Activated CD4-positive, alpha-beta memory T cell treated with anti-CD3 and anti-CD28 coated beads, Interleukin-2, amount 10 ng/mL, durations not matched to agents 7 days and 5 days (primary cell): ENCODE data around the gene SHISAL1. TPM values are rescaled to one million over a fixed set of nuclear protein-coding genes. Genes with fewer than 3 reads are reported as not detected.
A peak's percentile ranks its signal among the peaks of the same experiment; 100 is the strongest.

Experiments used
- CTCF ChIA-PET: fragments of 350-600 bp; sonication (Branson Sonifier 250); formaldehyde crosslinking; loops from one replicate; lab custom pipeline; 2021; ENCODE audit warnings: antibody characterized with exemption, inconsistent platforms; lab: Charles Lee
- POLR2A ChIA-PET: fragments of 350-600 bp; sonication (Branson Sonifier 250); formaldehyde crosslinking; loops from one replicate; lab custom pipeline; 2021; ENCODE audit warnings: antibody characterized with exemption; lab: Charles Lee
- DNase-seq: peaks from one replicate; pipeline ENCODE4 v3.0.0-alpha.2; 2020
- H3K27ac Mint-ChIP-seq: one replicate; pipeline ENCODE4 v1.8.0; 2021; ENCODE audit warnings: mild to moderate bottlenecking, mixed read lengths
- H3K27me3 Mint-ChIP-seq: one replicate; pipeline ENCODE4 v1.8.0; 2021; ENCODE audit warnings: mixed read lengths
- H3K36me3 Mint-ChIP-seq: one replicate; pipeline ENCODE4 v1.8.0; 2021; ENCODE audit warnings: low read depth, mixed read lengths
- H3K4me1 Mint-ChIP-seq: one replicate; pipeline ENCODE4 v1.8.0; 2021; ENCODE audit warnings: mixed read lengths
- H3K4me3 Mint-ChIP-seq: one replicate; pipeline ENCODE4 v1.8.0; 2021; ENCODE audit warnings: mild to moderate bottlenecking, mixed read lengths
- H3K9me3 Mint-ChIP-seq: one replicate; pipeline ENCODE4 v1.8.0; 2021; ENCODE audit warnings: mixed read lengths
- total RNA-seq, 2 experiments: library from RNA; stranded (reverse); gene quantifications; one replicate each; pipeline ENCODE4 v1.2.3, GENCODE V29; 2021

The SHISAL1 gene
- total RNA-seq, 2 experiments from 2014 or later: not detected

DNA sequence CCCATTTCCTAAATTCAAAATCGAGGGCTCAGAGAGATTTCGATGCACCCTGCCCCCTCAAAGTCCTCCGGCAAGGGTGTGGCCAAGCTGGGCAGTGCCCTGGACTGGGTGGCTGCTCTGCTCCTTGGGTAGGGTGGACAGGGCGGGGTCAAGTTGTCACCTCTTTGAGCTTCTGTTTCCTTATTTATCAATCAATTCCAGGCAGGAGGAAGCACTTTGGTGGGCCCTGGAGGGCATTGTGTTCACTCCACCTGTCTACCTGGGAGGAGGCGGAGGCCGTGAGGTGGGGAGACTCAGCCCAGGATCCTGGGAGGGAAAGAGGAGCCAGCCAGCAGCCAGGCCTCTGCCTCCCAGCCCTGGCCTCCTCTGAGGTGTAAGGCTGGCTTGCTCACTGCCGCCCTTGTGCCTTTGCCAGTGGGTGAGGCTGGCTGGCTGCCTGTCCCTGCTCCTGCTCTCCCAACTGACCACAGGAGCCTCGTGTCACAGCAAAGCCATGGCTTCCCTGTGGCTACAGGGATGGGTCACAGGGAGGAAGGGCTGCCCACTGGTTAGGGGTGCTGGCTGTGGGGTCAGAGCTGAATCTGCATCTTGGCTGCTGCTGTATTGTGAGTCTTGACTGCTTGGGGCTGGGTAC is 25.5 kb upstream of the SHISAL1 start:
- Mint-ChIP-seq H3K27ac (no peak overlapping the region), H3K4me1 (no peaks in the 10 kb centered on the region), H3K36me3 (no peaks in the 10 kb centered on the region), H3K9me3 (no peaks in the 10 kb centered on the region), H3K4me3 (no peak overlapping the region), H3K27me3 (peaks cover 4% of the 10 kb centered on the region)
- CTCF ChIA-PET: no interaction called here
- POLR2A ChIA-PET: no interaction called here
- no peak for DNase-seq

- DNase-seq: no peak
- H3K4me1 Mint-ChIP-seq: no peaks in the 10 kb centered on the region
Observed at GRCh38 chr22:44337678-44338004, 24.9 kb upstream of the SHISAL1 start.

DNA sequence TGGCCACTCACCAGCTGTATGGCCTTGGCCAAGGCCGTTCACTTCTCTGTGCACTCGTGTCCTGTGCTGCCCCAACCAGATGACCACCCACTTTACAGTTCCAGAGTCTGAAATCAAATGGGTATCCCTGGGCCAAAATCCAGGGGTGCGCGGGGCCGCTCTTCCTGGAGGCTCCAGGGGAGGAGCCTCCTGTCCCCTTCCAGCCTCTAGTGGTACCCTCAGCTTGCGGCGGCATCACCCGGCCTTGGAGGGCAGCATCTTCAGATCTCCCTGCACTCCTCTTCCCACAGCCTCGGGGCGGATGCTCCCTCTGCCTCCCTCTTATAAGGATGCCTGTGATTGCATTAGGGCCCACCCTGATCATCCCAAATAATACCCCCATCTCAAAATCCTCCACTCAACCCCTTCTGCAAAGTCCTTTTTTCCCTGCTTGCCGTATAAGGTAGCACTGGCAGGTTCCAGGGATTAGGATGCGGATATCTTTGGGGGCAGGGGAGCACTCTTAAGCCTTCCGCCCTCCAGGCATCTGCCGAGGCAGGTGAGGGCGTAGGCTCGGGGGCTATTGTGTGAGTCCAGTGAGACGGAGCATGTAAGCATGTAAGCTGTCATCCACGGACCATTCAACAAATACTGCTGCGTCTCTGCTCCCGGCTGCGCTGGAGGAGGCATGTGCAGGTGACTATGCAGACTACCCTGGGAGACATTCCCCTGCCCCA is 24.4 kb upstream of the SHISAL1 start:
- Mint-ChIP-seq H3K9me3 (no peaks in the 10 kb centered on the region), H3K36me3 (peaks cover 1% of the 10 kb centered on the region), H3K4me3 (no peak overlapping the region), H3K4me1 (peaks cover 2% of the 10 kb centered on the region), H3K27me3 (peaks cover 14% of the 10 kb centered on the region), H3K27ac (no peak overlapping the region)
- no peak for DNase-seq
- ChIA-PET CTCF (no interaction called here), POLR2A (no interaction called here)

More at GRCh38 chr22:44337678-44338004, 24.9 kb upstream of the SHISAL1 start:
- H3K4me3 Mint-ChIP-seq: no peak overlapping the region
- ChIA-PET CTCF (no interaction called here), POLR2A (no interaction called here)
- no peaks in the 10 kb centered on the region for H3K36me3 Mint-ChIP-seq
- H3K27ac Mint-ChIP-seq: no peak overlapping the region
- peaks cover 8% of the 10 kb centered on the region for H3K27me3 Mint-ChIP-seq
- no peaks in the 10 kb centered on the region for H3K9me3 Mint-ChIP-seq

DNA sequence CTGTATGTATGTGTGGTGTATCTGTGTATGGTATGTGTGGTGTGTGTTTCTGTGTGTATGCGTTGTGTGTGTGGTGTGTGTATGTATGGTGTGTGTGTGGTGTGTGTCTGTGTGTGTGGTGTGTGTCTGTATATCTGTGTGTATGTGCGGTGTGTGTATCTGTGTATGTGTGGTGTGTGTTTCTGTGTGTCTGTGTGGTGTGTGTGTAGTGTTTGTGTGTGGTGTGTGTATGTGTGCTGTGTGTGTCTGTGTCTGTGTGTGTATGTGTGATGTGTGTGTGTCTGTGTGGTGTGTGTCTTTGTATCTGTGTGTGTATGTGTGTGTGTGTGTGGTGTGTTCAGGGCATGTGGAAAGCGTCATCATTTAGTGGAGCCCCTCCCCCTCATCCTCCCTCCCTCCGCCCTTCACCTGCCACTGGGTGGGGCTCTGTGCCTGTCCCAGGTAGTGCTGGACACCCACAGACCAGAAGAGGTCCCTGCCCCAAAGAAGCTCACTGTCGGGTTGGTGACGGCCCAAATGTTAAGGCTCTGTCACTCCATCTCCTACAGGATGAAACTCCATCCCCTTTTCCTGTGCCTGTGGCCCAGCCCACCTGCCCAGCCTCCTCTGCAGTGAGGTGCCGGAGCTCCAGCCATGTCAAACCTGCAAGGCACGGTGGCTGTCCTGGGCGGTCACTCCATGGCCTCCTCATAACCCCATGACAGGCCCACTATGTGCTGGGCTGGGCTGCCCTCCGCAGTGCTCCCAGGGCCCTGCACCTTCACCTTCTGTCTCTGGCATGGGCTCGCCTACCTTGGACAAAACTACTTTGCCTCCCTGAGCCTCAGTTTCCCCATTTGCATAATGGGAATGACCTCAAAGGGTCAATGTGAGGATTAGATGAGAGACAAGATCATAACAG is 23.4 kb upstream of the SHISAL1 start:
- no peak overlapping the region for H3K27ac Mint-ChIP-seq
- H3K9me3 Mint-ChIP-seq: no peaks in the 10 kb centered on the region
- POLR2A ChIA-PET: no interaction called here
- peaks cover 4% of the 10 kb centered on the region for H3K4me1 Mint-ChIP-seq
- peaks cover 17% of the 10 kb centered on the region for H3K27me3 Mint-ChIP-seq
- no peak overlapping the region for H3K4me3 Mint-ChIP-seq
- peaks cover 2% of the 10 kb centered on the region for H3K36me3 Mint-ChIP-seq
- peak; percentile 20 for DNase-seq
- CTCF ChIA-PET: interaction anchor here (1.0 kb wide), 1 partner anchor 231 kb away, joined by 5 read pairs; no protein-coding TSS in a partner anchor

DNA sequence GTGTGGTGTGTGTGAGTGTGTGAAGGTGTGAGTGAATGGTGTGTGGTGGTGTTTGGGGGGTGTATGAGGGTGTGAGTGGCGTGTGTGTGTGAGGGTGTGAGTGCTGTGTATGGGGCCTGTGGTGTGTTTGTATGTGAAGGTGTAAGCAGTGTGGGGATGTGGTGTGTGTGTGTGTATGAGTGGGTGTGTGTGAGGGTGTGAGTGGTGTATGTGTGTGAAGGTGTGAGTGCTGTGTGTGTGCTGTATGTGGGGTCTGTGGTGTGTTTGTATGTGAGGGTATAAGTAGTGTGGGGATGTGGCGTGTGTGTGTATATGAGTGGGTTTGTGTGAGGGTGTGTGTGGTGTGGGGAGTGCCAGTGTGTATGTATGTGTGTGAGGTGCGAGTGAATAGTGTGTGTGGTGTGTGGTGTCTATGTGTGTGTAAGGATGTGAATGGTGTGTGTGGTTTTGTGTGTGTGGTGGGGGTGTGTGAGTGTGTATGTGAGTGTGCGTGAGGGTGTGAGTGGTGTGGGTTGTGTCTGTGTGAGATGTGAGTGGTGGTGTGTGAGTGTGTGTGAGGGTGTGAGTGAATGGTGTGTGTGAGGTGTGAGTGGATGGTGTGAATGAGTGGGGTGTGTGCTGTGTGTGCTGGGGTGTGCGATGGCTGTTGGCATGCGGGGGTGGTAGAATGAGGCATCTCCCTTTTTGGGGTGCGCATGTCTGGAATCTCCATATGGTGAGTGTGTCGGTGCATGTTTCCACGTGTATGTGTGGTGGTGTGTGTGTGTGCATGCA is 22.5 kb upstream of the SHISAL1 start:
- Mint-ChIP-seq H3K27ac (no peak overlapping the region), H3K4me3 (no peak overlapping the region), H3K4me1 (peaks cover 4% of the 10 kb centered on the region), H3K36me3 (peaks cover 2% of the 10 kb centered on the region), H3K9me3 (no peaks in the 10 kb centered on the region), H3K27me3 (peaks cover 19% of the 10 kb centered on the region)
- ChIA-PET CTCF (no interaction called here), POLR2A (no interaction called here)
- no peak for DNase-seq

- peaks cover 2% of the 10 kb centered on the region for H3K36me3 Mint-ChIP-seq
- H3K27ac Mint-ChIP-seq: no peak overlapping the region
- POLR2A ChIA-PET: no interaction called here
- DNase-seq: no peak
- CTCF ChIA-PET: no interaction called here
- peaks cover 16% of the 10 kb centered on the region for H3K4me1 Mint-ChIP-seq
- no peaks in the 10 kb centered on the region for H3K9me3 Mint-ChIP-seq
- no peak overlapping the region for H3K4me3 Mint-ChIP-seq
- H3K27me3 Mint-ChIP-seq: peaks cover 31% of the 10 kb centered on the region
Observed at GRCh38 chr22:44333847-44334635, 21.3 kb upstream of the SHISAL1 start.

- DNase-seq: no peak
- Mint-ChIP-seq H3K4me3 (no peak overlapping the region), H3K27me3 (peaks cover 39% of the 10 kb centered on the region), H3K27ac (no peak overlapping the region), H3K4me1 (peaks cover 21% of the 10 kb centered on the region), H3K9me3 (no peaks in the 10 kb centered on the region), H3K36me3 (peaks cover 2% of the 10 kb centered on the region)
- ChIA-PET POLR2A (no interaction called here), CTCF (no interaction called here)
Observed at GRCh38 chr22:44332946-44333345, 20.2 kb upstream of the SHISAL1 start.

DNA sequence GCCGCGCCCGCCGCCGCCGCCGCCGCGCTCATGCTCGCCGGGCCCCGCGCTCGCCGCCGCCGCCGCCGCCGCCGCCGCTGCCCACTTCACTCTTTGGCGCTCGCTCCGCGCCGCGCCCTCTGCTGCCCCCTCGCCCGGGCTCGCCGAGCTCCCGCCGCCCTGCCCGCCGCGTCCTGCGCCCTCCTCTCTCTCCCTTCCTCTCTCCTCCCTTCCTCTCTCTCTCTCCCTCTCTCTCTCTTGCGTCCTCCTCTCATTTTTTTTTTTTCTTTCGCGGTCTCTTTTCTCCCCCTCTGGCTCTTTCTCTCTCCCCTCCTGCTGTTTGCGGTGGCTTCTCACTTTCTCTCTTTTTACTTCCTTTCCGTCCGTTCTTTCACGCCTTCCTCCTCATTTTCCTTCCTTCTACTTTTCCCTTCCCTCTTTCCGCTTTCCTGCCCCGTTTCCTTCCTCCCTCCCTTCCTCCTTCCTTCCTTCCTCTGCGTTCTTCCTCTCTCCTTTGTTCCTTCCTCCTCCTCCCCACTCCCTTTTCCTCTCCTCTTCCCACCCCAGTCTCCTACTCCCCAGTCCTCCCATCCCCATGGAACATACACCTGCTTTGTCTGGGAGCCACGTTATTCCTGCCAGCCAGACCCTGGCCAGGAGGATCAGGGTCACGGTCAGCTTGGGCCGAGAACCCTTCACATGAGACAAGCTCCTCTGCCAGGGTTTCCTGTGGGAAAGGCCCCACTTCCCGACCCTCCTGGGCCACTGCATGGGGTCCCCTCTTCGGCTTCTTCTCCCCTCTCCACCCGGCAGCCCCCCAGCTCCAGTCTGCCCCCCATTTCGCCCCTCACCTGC is 19.3 kb upstream of the SHISAL1 start:
- Mint-ChIP-seq H3K36me3 (peaks cover 2% of the 10 kb centered on the region), H3K27ac (no peak overlapping the region), H3K4me1 (peaks cover 23% of the 10 kb centered on the region), H3K4me3 (no peak overlapping the region), H3K9me3 (no peaks in the 10 kb centered on the region), H3K27me3 (peaks cover 45% of the 10 kb centered on the region)
- no peak for DNase-seq
- CTCF ChIA-PET: no interaction called here
- POLR2A ChIA-PET: no interaction called here

DNA sequence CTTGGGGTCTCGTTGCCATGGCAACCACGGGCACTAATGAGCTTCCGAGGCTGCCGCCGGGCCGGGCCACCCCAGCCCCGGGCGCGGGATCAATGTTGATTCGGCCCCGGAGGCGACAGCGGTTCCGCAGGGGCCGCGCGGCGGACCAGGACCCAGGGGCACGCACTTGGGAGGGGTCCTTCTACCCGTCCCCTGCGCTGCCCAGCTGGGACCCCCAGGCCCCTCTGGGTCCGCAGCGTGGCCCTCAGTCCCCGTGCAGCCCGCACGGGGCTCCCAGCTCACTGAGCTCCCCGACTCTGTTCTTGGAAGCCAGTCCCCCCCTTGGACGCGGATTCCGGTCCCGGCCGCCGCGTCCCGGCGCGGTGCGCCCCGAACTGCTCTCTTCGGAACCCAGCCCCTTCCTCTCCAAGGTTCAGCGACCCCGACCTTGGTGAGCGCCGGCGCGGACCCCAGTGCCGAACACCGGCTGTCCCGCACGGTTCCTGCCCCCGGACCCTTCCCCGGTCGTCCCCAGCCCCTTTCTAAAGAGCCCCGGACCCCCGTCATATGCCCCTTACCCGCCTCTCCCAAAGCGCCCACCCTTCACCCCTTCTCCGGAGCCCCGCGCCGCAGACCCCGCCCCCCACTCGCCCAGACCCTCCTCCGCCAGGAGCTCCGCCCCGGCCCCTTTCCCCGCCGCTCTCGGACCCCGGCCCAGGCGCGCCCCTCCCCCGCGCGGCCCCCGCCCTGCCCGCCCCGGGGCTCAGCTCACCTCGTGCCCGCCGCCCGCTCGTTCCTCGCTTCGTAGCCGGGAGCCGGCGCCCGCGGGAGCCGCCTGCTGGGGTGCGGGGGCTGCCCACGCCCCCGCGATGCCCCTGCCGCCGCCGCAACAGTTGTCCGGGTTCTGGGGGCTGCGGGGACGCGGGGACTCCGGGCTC is 18.3 kb upstream of the SHISAL1 start:
- Mint-ChIP-seq H3K9me3 (no peaks in the 10 kb centered on the region), H3K27me3 (peaks cover 54% of the 10 kb centered on the region)

GRCh38 chr22:44330188-44330743 is 17.5 kb upstream of the SHISAL1 start:
- peaks cover 30% of the 10 kb centered on the region for H3K4me1 Mint-ChIP-seq
- POLR2A ChIA-PET: no interaction called here
- peaks cover 2% of the 10 kb centered on the region for H3K36me3 Mint-ChIP-seq
- peaks cover 60% of the 10 kb centered on the region for H3K27me3 Mint-ChIP-seq
- H3K27ac Mint-ChIP-seq: no peak overlapping the region
- no peaks in the 10 kb centered on the region for H3K9me3 Mint-ChIP-seq
- H3K4me3 Mint-ChIP-seq: no peak overlapping the region
- CTCF ChIA-PET: no interaction called here
- no peak for DNase-seq

More for the DNA sequence above, 18.3 kb upstream of the SHISAL1 start:
- ChIA-PET CTCF (no interaction called here), POLR2A (no interaction called here)
- DNase-seq: no peak
- H3K4me1 Mint-ChIP-seq: peaks cover 27% of the 10 kb centered on the region
- no peak overlapping the region for H3K4me3 Mint-ChIP-seq
- H3K36me3 Mint-ChIP-seq: peaks cover 2% of the 10 kb centered on the region
- no peak overlapping the region for H3K27ac Mint-ChIP-seq
